Measurements from ENCODE around the gene MCL1. TPM values are rescaled to one million over a fixed set of nuclear protein-coding genes. Genes with fewer than 3 reads are reported as not detected.

MCL1 gene
- total and polyA plus RNA-seq, 2 of the 13 experiments (the other 11 are each of a cell fraction or from before 2014, with no cell fraction given), result 69.5 to 125 TPM

GRCh38 chr1:150576794-150577556, 2.4 kb downstream of the MCL1 start (continued):
- TF ChIP-seq ZNF407 (CRISPR knock-in tag; IDR thresholded peaks at IDR 0.05; ENCODE audit: not compliant biosample characterization) (no peak), MLLT10 (CRISPR knock-in tag; IDR thresholded peaks at IDR 0.05) (no peak), TEAD2 (CRISPR knock-in tag; IDR thresholded peaks at IDR 0.05) (no peak), SP2 (CRISPR knock-in tag; IDR thresholded peaks at IDR 0.05) (no peak), ZNF18 (CRISPR knock-in tag; IDR thresholded peaks at IDR 0.05; ENCODE audit: insufficient replicate concordance) (no peak), ZNF281 (CRISPR knock-in tag; IDR thresholded peaks at IDR 0.05; ENCODE audit: borderline replicate concordance) (no peak), SP140L (CRISPR knock-in tag; IDR thresholded peaks at IDR 0.05; ENCODE audit: borderline replicate concordance) (no peak), ELF4 (CRISPR knock-in tag; IDR thresholded peaks at IDR 0.05; ENCODE audit: borderline replicate concordance) (0 out of 2 replicates have a peak, but pooled peaks have one; percentile 37), MTF2 (CRISPR knock-in tag; IDR thresholded peaks at IDR 0.05; ENCODE audit: borderline replicate concordance) (no peak), STAT6 (CRISPR knock-in tag; IDR thresholded peaks at IDR 0.05; ENCODE audit: borderline replicate concordance) (peak; percentile 24; the same call in 1 of the 2 replicates), CREB3 (CRISPR knock-in tag; IDR thresholded peaks at IDR 0.05) (no peak)
